GM18505 (cell line): ENCODE data around the gene CD59.
"Not testable (repeated sequence)": the region's sequence is repeated elsewhere in the genome, so short reads cannot be mapped to it uniquely, and the experiment has no call there.

ENCODE experiments used
- ATAC-seq: cut with Tn5 transposase; IDR thresholded peaks from one replicate; pipeline ENCODE4 v1.9.1; 2021; ENCODE audit not compliant: unreplicated experiment
- POLR2A ChIP-seq: IDR thresholded peaks from 4 replicates; pipeline ENCODE4 v1.6.1; 2011; ENCODE audit warnings: borderline replicate concordance; ENCODE audit not compliant: insufficient read depth, insufficient read length; ENCODE audit errors: extremely low read depth

The CD59 gene

DNA sequence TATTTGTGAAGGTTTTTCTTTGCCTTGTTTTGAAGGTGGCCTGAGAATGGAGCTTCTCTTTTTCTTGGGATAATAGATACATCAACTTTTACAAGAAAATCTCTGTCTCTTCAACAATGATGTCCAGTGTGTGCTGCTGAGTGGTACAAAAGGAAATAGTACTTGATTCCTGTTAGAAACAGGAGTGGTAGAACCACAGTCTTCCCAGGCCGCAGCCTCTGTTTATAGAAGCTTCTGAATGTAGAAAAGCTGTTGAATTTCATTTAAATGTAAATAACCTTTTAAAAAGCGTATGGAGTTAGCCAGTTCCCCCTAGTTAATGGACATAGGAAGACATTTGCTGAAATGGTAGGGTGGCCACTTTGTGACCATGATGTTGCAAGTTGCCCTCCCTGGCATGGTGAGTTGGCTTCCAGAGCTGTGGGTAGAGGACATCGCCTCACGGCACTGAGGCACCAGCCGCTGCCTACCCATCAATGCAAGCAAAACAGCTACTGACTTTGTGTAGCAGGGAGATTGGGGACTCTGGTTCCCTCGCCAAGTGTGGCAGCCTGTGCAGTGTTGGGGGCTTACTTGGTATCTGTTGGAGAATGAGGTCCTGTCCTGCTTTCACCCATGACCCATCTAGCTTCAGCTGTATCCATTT lies 67.1 kb downstream of the CD59 start:
- TF ChIP-seq POLR2A: no peak
- no peak for ATAC-seq

DNA sequence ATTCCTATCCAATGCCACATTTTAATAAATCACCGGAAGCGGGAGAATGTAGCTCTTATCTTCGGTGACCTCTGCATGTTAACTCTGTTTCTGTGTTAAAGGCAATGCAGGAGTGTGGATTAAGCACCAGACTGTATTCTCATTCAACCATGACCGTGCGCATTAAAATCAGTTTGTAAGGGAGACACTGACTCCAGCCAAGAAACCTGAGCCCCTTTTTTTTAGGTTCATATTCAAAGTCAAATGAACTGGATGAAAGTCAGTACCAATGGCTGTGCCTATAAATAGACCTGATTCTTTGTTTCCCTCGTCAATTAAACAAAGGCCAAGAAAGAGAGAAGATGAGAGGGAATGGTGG lies 67.8 kb downstream of the CD59 start:
- no peak for TF ChIP-seq POLR2A
- no peak for ATAC-seq

GRCh38 chr11:33667819-33668467 lies 68.3 kb downstream of the CD59 start:
- TF ChIP-seq POLR2A: no peak
- ATAC-seq: no peak

GRCh38 chr11:33665350-33666106 lies 70.7 kb downstream of the CD59 start:
- no peak for TF ChIP-seq POLR2A
- no peak for ATAC-seq

DNA sequence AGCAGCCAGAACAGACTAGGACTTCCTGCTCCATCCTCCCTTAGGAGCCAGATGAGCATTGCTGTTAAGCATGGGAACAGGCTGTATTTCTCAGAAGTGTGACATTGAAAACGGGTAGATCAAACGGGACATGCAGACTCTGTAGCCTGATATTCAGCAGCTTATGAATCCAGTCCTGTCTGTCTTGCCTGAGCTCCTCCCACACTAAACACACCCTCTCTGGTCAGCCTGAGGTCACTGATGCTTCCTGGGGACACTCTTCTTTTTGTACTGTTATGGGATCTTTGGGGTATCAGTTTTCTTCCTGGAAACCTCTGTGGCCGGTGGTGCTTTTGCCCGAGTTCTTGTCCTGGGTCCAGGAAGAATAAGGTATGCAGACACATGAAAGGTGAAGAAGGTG lies 71.4 kb downstream of the CD59 start:
- ATAC-seq: no peak

DNA sequence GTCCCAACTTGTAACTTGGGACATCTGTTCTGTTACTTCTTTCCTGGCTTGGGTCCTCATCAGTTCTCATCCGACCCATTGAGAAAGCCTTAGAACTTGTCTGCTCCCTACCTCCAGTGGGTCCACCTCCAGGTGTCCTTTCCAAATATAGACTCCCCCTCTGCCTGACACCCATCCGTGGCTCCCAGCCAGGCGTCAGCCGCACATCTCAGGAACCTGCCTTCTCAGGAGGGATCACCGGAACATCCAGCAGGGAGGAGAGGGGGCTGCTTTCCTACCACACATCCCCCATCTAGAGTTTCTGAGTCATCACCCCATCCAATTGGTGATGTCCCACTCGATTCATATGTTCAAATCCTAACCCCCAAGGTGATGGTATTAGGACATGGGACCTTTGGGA lies 72.1 kb downstream of the CD59 start:
- ATAC-seq: no peak
- no peak for TF ChIP-seq POLR2A

More for the DNA sequence above, 71.4 kb downstream of the CD59 start:
- TF ChIP-seq POLR2A: no peak

- ATAC-seq: no peak
Measured at GRCh38 chr11:33663121-33663520, 73.1 kb downstream of the CD59 start.

GRCh38 chr11:33661526-33661925 lies 74.7 kb downstream of the CD59 start:
- ATAC-seq: not testable (repeated sequence)

More at GRCh38 chr11:33663121-33663520, 73.1 kb downstream of the CD59 start:
- TF ChIP-seq POLR2A: no peak

DNA sequence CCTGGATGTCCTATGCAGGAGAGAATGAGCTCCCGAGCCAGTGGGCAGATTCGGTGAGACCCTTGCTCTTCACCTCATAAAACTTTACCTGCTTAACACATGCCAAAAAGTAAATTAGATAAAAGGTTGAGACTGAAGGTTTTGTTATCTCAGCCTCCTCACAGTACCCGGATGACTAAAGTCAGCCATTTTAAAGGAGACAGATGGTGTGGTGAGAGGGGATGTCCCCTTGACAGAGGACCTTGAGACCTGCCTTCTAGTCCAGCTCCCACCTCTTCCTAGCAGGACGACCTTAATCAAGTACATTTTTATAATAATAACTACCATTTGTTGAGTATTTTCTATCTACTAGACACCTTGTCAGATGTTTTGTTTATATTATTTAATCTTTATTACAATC lies 75.3 kb downstream of the CD59 start:
- ATAC-seq: no peak
- no peak for TF ChIP-seq POLR2A

DNA sequence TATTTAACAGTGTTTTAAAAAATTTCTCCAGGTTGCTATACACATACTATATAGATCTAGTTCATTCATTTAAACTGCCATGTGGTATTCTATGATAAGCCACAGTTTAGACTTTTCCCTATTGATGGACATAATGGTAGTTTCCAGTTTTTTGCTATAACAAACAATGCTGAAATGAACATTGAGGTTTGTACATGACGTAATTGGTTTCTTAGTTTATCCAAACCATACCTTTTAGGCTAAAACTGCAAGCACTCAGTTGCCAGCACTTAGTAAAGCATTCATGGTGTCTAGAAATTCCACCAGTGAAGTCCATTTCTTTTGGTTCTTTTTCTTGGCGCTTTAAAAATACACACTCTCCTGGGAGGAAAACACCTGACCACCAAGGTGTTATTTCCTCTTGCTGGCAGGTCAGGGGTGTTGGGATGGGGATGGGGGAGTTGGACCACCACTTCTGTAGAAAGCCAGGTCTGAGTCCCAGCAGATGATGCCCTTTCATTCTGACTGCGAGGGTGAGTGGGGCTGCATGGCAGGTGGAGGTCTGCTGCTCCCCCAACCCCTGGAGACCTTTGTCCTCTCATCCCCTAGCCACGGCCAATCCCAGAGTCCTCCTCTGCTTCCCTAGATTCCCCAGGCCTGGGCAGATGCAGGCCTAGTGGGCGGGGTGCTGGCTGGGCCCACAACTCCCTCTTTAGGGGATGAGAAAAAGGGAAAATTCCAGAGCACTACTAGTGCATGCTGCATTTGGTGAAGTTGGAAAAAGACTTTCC lies 76.7 kb downstream of the CD59 start:
- ATAC-seq: no peak
- no peak for TF ChIP-seq POLR2A

DNA sequence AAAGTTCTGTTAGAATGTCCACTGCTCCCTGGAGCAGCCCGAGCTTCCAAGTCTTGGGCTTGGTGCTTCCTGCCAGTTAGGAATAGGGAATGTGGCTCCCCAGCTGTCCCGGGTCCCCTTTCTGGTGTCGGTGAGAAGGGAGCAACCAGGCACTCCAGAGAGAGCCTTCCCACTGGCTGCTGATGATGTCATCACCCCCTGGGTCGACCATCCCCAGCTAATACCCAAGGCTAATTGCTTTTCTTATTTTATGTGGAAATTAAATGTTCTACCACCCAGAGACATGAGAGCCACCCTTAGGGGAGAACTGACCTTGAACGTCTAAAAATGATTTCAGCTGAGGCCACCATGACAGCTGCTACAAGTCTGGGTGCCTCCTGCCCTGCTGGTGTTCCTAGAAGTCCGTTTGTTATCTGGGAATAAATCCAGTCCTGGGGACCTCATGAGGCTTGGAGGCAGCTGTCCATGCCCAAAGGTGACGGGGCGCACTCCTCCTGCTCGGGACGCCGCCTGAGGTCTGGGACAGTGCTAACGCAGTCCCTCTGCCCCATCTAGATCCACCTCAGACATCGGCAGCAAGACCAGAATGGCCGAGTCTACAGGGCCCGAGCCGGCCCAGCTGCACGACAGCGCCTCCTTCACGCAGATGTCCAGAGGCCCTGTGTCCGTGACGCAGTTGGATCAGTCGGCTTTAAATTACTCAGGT lies 77.9 kb downstream of the CD59 start:
- TF ChIP-seq POLR2A: no peak
- no peak for ATAC-seq

DNA sequence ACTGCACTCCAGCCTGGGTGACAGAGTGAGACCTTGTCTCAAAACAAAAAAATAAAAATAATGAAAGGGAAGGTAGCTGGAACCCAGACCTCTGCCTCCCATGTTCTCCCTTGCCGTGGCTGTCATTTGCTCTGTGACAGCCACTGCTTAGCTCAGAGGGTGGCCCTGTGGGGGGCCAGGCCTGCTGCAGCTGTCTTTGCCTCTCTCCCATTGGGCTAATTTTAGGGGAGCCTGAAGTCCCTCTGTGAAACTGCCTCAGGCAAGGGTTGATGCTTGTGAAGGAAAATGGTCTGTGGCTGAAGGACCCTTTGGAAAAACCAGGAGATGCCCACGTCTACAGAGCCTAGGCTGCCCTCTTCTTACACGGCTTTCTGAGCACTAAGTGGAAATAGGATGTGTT lies 78.5 kb downstream of the CD59 start:
- no peak for TF ChIP-seq POLR2A
- no peak for ATAC-seq

GRCh38 chr11:33656768-33657167 lies 79.5 kb downstream of the CD59 start:
- no peak for ATAC-seq
- TF ChIP-seq POLR2A: no peak
